IPS-18a (cell line): ENCODE results near the gene MYADML2.
A peak's percentile ranks its signal among the peaks of the same experiment; 100 is the strongest.

ENCODE experiments used
- H3K27ac ChIP-seq: one replicate; pipeline ENCODE4 v1.5.1; 2013; ENCODE audit warnings: low read length
- H3K27me3 ChIP-seq: one replicate; pipeline ENCODE4 v1.6.1; 2013; ENCODE audit warnings: mild to moderate bottlenecking, low read length; ENCODE audit not compliant: control insufficient read depth, insufficient read depth
- H3K36me3 ChIP-seq: one replicate; pipeline ENCODE4 v1.6.1; 2013; ENCODE audit warnings: low read depth, low read length; ENCODE audit not compliant: control insufficient read depth
- H3K4me1 ChIP-seq: one replicate; pipeline ENCODE4 v1.6.1; 2013; ENCODE audit warnings: low read depth, low read length; ENCODE audit not compliant: control insufficient read depth
- H3K4me3 ChIP-seq: one replicate; pipeline ENCODE4 v1.5.1; 2013; ENCODE audit warnings: low read length
- H3K9ac ChIP-seq: one replicate; pipeline ENCODE4 v1.6.1; 2013; ENCODE audit warnings: mild to moderate bottlenecking, low read length, moderate library complexity
- H3K9me3 ChIP-seq: one replicate; pipeline ENCODE4 v1.6.1; 2013; ENCODE audit warnings: low read depth, low read length; ENCODE audit not compliant: control insufficient read depth

MYADML2 gene

DNA sequence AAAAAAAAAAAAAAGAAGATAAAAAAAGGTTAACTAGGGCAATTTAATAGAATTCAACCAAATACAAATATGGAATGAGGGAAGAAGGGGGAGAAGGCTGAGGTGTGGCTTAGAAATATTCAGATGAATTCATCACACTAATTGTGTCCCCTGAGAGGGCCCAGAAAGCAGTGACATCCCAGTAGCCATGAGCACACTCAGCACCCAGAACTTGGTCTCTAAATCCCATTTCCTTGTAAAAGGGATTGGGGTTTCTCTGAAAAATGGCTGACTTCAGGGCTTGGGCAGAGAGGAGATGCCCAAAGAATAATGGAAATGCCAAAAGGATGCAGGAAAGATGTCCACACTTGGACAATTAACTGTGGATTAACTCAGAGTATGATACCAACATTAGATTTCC lies 26.4 kb upstream of the MYADML2 start:
- H3K9ac ChIP-seq: no peak overlapping the region
- peaks cover 37% of the 10 kb centered on the region for H3K27me3 ChIP-seq
- H3K36me3 ChIP-seq: no peaks in the 10 kb centered on the region
- H3K9me3 ChIP-seq: no peaks in the 10 kb centered on the region
- H3K4me3 ChIP-seq: no peak overlapping the region
- peaks cover 4% of the 10 kb centered on the region for H3K4me1 ChIP-seq
- no peak overlapping the region for H3K27ac ChIP-seq

DNA sequence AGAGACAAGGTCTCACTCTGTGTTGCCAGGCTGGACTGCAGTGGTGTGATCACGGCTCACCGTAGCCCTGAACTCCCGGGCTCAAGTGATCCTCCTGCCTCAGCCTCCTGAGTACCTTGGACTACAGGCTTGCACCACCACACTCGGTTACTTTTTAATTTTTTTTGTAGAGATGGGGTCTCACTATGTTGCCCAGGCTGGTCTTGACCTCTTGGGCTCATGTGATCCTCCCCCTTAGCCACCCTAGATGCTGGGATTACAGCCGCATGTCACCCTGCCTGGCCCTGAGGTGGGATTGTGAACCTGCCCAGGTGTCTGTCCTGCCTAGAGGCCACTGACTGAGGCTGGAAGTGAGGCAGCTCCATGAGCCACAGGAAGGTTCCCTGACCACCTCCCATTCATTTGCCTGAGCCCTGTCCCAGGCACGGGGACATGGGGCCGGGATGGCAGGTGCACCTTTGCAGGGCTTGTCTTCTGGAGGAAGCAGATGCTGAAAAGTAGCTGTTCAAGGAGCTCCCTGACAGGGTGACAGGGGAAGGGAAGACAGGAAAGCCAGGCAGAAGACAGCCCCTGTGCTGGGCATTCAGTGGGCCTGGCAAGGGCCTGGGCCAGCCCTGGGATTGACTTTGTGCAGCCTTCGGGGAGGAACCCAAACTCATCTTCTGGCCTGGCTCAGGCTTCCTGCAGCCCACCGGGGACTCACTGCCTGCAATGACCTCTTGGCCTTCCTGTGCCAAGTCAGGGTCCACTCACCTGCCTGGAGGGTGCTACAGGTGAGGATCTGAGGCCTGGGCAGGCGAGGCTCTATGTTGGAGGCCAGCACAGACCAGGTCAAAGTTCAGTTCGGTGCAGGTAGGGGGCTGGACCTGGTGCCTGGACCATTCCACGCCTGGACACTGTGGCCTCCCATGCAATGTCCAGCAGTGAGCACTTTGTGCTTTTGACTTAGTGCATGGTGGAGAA lies 22.1 kb upstream of the MYADML2 start:
- Histone ChIP-seq H3K36me3 (no peaks in the 10 kb centered on the region), H3K4me3 (no peak overlapping the region), H3K9ac (no peak overlapping the region), H3K27ac (no peak overlapping the region), H3K4me1 (peaks cover 10% of the 10 kb centered on the region), H3K9me3 (no peaks in the 10 kb centered on the region), H3K27me3 (peaks cover 54% of the 10 kb centered on the region)

DNA sequence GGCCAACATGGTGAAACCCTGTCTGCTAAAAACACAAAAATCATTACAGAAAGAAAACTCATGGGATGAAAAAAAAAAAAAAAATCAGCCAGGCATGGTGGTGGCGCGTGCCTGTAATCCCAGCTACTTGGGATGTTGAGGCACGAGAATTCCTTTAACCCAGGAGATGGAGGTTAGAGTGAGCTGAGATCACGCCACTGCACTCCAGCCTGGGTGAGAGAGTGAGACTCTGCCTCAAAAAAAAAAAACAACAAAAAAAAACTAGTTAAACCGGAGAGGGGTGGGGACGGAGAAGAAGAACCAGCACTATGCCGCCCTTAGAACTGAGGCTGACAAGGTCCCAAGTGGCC lies 21.3 kb upstream of the MYADML2 start:
- Histone ChIP-seq H3K4me3 (no peak overlapping the region), H3K9ac (no peak overlapping the region), H3K9me3 (no peaks in the 10 kb centered on the region), H3K27ac (no peak overlapping the region), H3K36me3 (no peaks in the 10 kb centered on the region), H3K27me3 (peaks cover 61% of the 10 kb centered on the region), H3K4me1 (peaks cover 10% of the 10 kb centered on the region)

DNA sequence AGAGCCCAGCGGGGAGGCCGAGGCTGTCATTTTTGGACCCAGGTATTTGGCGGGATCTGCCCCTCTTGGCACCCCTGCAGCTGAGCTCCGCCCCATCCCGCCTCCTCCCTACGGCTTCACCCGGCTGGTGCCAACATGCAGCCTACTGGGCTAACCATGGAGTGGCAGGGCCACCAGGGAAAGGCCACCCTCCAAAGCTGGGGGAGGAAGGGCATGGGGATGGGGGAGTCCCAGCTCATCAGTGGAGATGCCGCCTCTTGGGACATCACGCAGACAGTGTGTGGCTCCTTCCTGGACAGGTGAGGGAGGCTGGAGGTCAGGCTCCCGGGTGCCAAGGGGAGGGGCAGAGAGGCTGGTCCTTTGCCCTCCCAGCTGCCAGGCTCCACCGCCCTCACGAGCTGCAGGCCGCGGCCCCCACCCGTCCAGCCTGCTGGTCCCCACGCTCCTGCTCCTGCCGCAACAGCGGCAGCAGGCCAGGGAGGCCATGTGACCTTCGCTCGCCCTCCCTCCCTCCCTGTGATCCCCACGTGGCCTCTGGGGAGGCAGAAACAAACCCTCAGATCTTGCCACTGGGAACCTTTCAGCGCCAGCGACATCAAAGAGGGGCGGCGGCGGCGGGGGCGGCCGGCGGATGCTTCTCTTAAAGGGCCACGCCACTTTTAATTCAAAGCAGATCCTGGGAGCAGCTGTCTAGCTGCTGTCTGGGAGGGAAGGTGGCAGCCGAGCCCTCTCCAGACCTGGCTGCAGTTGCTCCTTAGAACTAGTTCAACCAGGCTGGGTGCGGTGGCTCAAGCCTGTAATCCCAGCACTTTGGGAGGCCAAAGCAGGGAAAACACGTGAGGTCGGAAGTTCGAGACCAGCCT lies 20.7 kb upstream of the MYADML2 start:
- no peaks in the 10 kb centered on the region for H3K36me3 ChIP-seq
- peaks cover 67% of the 10 kb centered on the region for H3K27me3 ChIP-seq
- H3K9ac ChIP-seq: no peak overlapping the region
- no peak overlapping the region for H3K27ac ChIP-seq
- H3K4me3 ChIP-seq: peak overlapping the region; percentile 10
- H3K9me3 ChIP-seq: no peaks in the 10 kb centered on the region
- peaks cover 10% of the 10 kb centered on the region for H3K4me1 ChIP-seq

DNA sequence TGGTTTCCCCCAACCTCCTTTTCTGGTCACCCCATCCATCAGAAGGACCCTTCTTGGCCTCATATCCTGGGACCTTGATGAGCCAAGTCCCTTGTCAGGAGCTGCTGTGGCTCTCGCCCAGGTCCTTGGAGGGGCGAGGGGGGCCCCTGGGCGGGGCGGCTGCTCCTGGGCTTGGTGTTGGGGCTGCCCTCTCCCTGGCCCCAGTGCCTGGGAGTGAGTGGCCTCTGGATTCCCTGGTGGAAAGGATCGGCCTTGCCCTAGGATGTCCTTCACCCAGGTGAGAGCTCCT lies 20.2 kb upstream of the MYADML2 start:
- Histone ChIP-seq H3K9me3 (no peaks in the 10 kb centered on the region), H3K4me1 (peaks cover 10% of the 10 kb centered on the region), H3K27me3 (peaks cover 73% of the 10 kb centered on the region), H3K27ac (no peak overlapping the region), H3K36me3 (no peaks in the 10 kb centered on the region), H3K9ac (no peak overlapping the region), H3K4me3 (peak overlapping the region; percentile 10)

DNA sequence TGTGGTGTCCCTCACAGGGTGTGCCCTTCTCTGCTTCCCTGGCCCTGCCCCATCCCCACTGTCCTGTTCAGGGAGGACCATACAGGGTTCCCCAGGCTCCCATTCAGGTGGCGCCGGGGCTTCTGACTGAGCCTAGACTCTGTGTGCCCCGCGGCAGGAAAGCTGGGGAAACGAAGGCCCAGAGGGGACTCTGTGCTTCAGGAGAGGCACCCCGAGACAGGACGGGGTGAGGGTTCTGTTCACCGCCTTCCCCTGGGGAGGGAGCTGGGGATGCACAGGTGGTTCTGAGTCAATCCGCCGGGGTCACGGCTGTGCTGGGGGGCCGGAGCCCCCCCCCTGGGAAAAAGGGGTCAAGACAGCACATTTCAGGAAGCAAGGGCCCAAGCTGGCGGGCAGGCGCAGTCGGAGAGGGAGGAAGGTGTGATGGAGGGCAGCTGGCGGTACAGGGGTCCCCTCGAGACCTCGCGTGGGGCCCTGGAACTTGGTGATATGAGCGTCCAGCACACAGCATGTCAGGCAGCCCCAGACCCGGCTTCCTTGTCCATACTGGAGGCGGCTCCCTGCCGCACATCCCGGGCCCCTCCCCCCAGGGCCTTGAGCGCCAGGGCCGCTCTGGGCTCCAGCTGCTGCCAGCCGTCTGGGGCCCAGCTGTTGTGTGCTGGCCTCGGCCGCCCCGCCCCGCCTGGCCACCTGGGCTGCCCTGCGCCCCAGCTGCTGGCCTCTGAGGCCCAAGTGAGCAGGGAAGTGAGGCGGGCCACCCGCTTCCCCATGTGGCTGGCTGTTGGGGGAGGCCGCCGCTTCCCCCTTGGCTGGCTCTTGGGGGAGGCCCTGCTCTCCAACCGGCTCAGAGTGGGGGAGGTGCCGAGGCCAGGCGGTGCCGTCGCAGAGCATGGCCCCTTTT lies 19.6 kb upstream of the MYADML2 start:
- Histone ChIP-seq H3K27me3 (peaks cover 78% of the 10 kb centered on the region), H3K9ac (no peak overlapping the region), H3K27ac (no peak overlapping the region), H3K4me3 (no peak overlapping the region), H3K4me1 (peaks cover 10% of the 10 kb centered on the region), H3K9me3 (no peaks in the 10 kb centered on the region), H3K36me3 (no peaks in the 10 kb centered on the region)

- Histone ChIP-seq H3K27ac (no peak overlapping the region), H3K36me3 (no peaks in the 10 kb centered on the region), H3K9me3 (no peaks in the 10 kb centered on the region), H3K4me1 (peaks cover 10% of the 10 kb centered on the region), H3K4me3 (no peak overlapping the region), H3K27me3 (peaks cover 92% of the 10 kb centered on the region), H3K9ac (no peak overlapping the region)
Observed at GRCh38 chr17:81964081-81964849, 17.2 kb upstream of the MYADML2 start.

GRCh38 chr17:81962499-81963441 lies 15.7 kb upstream of the MYADML2 start:
- H3K27ac ChIP-seq: no peak overlapping the region
- peaks cover 10% of the 10 kb centered on the region for H3K4me1 ChIP-seq
- H3K9me3 ChIP-seq: no peaks in the 10 kb centered on the region
- no peak overlapping the region for H3K9ac ChIP-seq
- no peaks in the 10 kb centered on the region for H3K36me3 ChIP-seq
- H3K27me3 ChIP-seq: peaks cover 94% of the 10 kb centered on the region
- no peak overlapping the region for H3K4me3 ChIP-seq

GRCh38 chr17:81961521-81962498 lies 14.8 kb upstream of the MYADML2 start:
- H3K27me3 ChIP-seq: peaks cover 95% of the 10 kb centered on the region
- peaks cover 3% of the 10 kb centered on the region for H3K4me1 ChIP-seq
- no peak overlapping the region for H3K27ac ChIP-seq
- no peaks in the 10 kb centered on the region for H3K9me3 ChIP-seq
- no peaks in the 10 kb centered on the region for H3K36me3 ChIP-seq
- H3K4me3 ChIP-seq: no peak overlapping the region
- no peak overlapping the region for H3K9ac ChIP-seq
